T-helper 2 cell (primary cell): ENCODE data around the gene CERK.
A peak's percentile ranks its signal among the peaks of the same experiment; 100 is the strongest.

Experiments used
- DNase-seq, 5 experiments: peaks; one replicate each; pipeline versions ENCODE4 v3.0.0 to v3.0.0-alpha.2; 2012 to 2022

CERK gene

DNA sequence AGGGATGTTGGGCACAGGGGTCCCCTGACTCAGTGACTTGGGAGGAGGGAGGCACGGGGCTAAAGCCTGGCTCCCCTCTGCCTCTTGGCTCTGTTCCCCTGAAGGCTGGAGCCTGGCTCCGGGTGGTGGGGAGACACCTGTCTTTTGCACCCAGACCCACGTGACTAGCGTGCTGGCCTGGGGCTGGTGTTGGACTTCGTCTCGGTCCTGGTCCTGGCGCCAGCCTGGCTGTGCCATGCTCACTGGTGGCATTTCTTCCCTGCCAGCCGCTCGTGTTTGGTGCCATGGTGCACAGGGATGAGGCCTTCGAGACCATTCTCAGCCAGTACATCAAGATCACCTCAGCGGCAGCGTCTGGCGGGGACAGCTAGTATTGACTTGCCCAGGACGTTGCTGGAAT lies 61.2 kb downstream of the CERK start:
- no peak for DNase-seq

DNA sequence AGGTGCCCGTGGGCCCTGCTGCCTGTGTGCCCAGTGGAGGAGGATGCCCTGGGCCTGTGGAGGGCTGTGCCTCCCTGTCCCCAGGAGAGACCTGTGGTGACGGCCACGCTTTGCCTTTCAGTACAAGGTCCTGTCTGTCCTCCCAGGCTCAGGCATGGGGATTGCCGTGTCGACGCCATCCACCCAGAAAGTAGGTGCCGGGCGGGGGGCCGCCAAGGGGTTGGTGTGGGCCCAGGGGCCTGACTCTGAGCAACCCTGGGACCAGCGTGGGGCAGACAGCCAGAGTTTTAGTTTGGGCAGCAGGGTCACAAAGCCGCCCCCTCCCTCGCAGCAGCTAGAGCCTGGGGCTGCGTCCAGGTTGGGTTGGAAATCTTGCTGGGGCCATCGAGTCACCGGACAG lies 61.6 kb downstream of the CERK start:
- no peak for DNase-seq

DNA sequence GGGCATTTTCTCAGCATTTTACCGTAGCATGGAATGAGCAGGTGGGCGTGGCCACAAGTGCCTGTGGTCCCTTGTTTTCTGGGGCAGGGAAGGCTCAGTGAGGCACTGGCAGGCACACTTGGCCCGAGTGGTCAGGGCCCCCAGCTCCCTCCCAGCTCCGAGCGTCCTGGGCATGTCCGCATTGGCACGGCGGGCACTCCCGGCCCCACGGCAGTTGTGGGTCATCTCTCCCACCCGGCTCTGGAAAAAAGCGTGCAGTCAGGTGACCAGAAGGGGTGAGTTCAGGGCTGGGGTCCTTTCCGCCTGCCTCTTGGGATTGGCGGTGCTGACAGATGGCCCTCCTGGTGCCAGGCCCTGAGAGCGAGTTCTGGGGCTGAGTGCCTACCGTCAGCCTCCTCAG lies 62.1 kb downstream of the CERK start:
- DNase-seq = no peak

DNA sequence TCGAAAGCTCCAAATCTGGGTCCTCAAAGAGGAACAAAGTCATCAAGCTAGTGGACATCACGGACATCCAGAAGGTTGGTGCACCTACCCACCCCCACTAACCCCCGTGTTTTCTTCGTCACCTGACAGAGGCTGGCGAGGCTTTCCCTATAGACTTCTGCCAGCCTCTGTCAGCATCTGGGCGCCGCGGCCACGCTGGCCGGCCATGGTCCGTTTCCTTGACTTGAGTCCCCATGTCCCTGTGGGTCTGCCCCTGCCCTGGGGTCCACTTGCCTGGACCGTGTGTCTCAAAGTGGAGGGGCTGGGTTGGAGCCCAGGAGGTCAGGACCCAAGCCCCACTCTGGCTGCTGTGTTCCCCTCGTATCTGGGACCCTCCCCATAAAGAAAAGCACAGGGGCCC lies 62.6 kb downstream of the CERK start:
- DNase-seq = no peak

DNA sequence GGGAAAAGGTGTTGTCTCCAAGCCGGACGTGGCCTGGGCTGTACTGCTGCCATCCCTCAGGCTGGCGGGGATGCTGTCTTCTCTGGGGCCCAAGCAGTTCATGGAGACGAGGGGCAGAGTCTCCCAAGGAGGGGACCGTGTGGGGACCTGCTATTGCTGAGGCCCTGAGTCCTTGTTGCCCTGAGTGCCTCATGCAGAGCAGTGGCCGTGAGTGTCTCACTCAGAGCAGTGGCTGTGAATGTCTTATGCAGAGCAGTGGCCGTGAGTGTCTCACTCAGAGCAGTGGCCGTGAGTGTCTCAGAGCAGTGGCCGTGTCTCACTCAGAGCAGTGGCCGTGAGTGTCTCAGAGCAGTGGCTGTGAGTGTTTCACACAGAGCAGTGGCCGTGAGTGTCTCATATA lies 63.1 kb downstream of the CERK start:
- DNase-seq = peak in 1 of 5 experiments; percentile 27

DNA sequence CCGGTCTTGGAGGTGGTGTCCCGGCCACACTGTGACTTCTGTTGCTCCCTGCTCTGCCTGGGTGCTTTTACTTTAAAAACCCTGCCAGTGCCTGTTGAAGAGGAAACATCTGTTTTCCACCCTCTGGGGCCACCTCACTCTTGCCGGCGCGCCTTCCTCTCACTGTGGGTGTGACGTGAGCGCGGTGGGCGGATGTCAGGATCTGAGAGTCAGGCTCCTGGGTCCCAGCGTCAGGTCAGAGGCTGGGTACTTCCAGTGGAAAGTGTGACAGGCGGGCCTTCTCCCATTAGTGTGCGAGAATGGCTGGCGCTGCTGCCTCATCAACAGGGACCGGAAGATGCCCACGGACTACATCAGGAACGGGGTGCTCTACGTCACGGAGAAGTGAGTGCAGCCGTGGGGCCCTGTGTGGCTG lies 63.7 kb downstream of the CERK start:
- DNase-seq = peak; percentile 51 to 88 (median 80)

DNA sequence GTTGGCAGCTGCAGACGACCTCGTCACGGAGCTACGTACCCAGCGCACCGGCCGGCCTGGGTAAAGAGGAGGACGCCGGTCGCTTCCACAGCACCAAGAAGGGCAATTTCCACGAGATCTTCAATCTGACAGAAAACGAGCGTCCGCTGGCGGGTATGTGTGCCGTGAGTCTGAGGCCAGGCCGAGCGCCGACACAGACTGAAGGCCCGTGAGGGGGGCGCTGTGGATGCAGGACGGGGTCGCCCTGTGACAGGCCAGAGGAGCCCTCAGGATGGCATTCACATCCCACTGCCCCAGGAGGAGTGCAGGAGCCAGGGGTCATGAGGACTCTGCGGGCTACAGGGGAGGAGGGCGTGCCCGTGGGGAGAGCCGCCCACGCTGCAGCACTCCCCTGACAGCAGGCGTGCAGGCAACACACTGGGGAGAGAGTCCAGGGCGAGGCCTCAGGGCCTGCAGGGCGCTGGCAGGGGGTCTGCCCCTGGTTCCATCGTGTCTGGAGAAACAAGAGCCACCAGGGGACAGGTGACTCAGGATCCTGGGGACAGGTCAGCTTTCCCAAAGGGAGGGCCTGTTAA lies 64.3 kb downstream of the CERK start:
- DNase-seq = peak in 1 of 5 experiments; percentile 43

DNA sequence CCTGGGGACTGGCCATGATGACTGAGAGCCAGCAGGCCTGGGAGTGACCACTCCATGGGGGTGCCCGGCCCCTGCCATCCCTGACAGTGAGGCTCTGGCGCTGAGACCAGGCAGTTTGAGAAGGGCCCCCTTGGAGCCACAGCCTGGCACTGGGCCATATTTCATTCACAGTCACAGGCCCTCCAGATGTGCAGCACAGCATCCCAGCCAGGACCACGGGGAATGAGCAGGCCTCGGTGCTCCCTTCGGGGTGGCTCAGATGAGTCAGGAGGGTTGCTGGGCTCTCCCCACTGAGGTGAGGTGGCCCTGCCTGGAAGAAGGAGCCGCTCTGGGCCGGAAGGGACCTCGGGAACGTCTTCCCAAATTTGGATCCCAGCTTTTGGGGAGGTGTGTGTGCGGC lies 64.8 kb downstream of the CERK start:
- DNase-seq = no peak

DNA sequence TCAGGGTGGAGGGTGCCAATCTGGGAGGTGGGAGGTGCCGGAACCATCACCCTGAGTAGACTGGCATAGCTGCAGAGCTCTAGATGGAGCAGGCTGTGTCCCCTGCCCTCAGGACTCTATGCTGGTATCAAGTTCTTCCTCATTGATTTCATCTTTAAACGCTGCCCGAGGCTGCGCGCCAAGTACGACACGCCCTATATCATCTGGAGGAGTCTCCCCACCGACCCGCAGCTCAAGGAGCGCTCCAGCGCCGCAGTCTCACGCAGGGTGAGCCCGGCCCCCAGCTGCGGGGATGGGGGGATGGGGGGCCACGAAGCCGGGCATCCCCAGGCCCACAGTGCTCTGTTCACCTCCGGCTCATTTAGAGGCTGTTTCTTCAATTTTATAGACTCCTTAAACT lies 65.3 kb downstream of the CERK start:
- no peak for DNase-seq

DNA sequence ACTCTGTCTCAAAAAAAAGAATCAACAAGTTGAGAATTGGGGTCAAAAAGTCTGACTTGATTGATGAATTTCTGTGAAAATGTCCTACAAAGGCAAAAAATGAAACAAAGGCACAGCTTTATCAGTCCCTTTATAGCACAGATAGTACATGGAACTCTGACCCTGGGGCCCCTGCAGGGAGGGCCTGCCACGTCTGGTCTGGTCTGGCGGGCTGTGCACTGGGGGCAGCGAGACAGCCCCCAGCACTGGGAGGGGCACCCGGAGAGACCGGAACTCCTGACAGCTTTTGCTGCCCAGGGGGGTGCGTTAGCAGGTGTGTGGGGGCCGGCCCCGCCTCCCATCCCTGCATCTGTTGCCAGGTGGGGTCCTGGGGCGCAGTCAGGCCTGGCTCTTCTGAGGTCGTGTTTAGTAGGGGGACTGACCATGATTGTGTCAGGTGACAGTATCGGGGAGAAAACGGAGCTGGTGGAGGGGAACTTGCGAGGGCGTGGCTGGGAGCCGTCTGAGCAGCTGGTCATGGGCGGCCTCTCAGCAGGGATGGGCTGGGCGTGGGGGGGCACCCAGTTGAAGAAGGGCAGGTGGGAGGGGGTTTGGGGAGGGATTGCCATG lies 66.1 kb downstream of the CERK start:
- DNase-seq = no peak

DNA sequence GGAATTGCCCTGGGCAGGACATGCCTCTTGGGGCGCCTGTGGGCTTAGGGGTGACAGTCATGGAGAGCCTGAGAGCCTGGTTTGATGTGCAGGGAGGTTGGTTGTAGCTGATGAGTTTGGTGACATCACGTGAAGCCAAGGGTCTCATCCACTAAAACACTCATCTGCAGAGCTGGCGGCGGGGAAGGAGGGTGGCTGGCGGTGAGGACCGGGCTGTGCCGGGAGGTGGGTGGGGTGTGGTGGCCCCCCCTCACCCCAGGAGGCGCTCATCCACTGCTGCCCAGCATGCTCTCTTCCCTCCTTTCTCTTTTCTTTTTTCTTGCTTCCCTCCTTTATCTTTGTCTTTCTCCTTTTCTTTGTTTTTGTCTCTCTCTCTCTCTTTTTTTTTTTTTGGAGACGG lies 68.9 kb downstream of the CERK start:
- DNase-seq = no peak

DNA sequence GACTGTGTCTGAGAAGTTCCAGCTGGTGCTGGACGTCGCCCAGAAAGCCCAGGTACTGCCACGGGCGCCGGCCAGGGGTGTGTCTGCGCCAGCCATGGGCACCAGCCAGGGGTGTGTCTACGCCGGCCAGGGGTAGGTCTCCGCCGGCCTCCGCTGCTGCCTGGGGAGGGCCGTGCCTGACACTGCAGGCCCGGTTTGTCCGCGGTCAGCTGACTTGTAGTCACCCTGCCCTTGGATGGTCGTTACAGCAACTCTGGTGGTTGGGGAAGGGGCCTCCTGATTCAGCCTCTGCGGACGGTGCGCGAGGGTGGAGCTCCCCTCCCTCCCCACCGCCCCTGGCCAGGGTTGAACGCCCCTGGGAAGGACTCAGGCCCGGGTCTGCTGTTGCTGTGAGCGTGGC lies 69.9 kb downstream of the CERK start:
- DNase-seq = no peak

DNA sequence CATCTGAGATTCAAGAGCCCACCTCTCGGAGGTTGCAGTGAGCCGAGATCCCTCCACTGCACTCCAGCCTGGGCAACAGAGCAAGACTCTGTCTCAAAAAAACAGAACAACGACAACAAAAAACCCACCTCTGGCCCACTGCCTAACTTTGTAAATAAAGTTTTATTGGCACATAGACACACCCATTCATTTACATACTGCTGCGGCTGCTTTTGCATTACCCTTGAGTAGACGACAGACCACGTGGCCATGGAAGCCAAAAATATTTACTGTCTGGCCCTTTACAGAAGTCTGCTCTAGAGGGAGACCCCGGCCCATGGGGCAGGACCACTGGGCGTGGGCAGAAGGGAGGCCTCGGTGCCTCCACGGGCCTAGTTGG lies 70.8 kb downstream of the CERK start:
- no peak for DNase-seq

DNA sequence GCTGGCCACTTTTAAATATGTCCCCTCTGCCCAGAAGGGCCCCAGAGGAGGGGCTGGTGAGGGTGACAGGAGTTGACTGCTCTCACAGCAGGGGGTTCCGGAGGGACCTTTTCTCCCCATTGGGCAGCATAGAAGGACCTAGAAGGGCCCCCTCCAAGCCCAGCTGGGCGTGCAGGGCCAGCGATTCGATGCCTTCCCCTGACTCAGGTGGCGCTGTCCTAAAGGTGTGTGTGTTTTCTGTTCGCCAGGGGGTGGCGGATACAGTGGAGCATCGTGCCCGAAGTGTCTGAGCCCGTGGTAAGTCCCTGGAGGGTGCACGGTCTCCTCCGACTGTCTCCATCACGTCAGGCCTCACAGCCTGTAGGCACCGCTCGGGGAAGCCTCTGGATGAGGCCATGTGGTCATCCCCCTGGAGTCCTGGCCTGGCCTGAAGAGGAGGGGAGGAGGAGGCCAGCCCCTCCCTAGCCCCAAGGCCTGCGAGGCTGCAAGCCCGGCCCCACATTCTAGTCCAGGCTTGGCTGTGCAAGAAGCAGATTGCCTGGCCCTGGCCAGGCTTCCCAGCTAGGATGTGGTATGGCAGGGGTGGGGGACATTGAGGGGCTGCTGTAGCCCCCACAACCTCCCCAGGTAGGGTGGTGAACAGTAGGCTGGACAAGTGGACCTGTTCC lies 71.3 kb downstream of the CERK start:
- no peak for DNase-seq

DNA sequence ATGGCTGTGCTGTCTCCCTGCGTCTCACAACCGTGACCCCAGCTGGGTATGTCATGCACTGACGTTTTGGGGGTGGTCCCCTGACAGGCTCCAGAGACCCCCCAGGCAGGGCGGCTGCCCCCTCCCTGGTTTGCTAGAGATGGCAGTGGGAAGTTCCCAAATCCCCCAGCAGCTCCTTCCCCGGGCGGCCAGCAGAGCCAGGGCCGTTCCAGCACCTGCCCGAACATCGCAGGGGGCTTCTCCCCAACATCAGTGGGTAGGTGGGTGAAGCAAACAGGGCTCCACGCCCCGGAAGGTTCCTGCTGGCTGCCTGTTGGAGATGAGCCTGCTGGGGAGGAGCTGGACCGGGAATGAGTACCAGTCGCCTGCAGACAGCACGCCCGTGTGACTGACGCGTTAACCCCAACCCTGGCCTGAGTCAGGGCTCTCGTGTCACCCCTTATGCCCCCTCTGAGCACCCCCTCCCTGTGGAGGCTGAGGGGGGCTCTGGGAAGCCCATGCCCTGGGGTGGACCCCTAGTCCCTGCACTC lies 72.2 kb downstream of the CERK start:
- DNase-seq = no peak

DNA sequence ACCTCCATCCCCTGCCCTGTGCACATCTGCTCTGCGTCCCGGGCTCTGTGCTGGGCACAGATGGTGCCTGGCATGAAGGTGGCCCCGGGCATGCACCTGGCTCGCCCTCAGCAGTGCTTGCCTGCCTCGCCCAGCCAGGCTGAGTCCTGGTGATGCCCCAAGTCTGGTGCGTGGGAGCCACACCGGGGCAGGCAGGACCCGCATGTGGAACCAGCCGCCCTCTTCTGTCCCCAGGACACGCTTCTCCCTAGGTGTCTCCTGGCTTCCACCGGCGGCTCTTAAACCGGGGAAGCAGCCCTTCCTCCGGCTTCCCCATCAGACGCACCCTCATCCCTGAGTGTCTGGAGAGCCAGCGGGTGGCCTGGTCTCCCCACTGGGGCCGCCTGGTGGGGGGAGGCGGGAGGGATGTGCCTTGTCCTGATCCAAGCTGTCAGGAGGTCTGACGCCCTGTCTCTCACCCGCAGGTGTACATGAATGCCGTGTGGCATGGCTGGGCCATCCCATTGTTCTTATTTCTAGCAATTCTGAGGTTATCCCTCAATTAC lies 72.8 kb downstream of the CERK start:
- DNase-seq = no peak

DNA sequence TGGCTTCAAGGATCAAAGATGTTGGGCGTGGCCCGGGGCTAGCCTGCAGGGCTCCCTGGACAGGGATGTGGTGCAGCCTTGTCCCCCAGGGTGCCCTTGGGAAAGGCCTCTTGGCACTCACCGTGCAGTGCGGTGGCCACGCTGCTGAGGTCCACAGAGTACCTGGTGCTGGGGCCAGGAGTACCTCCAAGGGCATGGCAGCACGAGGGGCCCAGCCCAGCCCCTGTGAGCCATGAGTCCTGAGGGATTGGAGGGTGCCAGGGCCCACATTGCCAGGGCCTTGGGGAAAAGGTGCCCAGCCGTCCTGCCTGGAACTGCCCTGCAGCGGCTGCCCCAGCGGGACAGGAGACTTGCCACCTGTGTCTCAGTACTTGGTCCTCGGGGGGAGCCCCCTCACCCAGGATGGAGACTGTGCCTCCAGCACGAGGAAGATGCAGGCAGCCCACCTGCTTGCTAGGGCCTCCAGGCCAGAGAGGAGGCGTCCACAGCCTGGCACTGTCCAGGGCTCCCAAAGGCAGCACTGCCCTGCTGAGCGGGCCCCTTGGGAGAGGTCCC lies 73.7 kb downstream of the CERK start:
- DNase-seq = no peak

DNA sequence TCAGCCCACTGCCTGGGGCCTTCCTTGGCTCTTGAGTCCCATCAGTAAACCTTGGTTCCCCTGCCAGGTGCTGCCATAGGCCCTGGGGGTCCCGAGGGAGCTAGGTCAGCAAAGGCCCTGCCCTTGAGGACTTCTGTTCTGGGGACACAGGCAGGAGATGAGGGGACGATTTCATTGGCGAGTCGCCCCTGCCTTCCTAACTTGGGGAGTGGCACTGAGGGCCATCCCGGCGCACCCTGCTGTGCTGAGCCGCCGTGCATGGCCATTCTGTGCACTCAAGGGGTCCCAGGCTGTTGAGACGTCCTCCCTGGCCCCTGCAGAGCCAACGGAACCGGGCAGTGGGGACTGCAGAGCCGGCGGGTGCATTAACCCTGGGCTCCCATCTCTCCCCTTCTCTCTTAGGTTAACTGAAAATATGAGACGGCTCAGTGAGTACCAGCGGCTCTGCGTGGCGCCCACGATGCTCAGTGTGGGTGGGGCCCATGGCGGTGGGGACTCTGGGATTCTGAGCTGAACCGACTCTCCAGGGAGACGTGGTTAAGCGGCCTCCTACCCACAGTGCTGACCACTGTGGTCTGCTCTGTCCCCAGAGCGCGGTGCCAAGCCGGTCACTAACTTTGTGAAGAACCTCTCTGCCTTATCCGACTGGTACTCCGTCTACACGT lies 74.5 kb downstream of the CERK start:
- no peak for DNase-seq

DNA sequence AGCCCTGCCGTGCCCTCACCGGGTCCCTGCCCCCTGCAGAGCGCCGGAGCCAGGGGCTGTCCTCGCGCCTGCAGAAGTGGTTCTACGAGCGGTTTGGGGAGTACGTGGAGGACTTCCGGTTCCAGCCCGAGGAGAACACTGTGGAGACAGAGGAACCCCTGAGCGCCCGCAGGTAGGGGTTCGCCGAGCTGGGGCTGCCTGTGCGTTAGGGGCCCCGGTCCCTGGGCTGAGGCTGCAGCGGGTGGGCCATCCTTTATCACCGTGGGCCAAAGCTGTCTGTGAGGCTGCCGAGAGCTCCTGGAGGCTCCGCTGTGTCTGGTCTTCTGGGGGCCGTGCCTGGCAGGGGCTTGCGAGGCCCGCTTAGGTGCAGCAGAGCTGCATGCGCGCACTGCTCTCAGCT lies 75.1 kb downstream of the CERK start:
- DNase-seq = no peak

DNA sequence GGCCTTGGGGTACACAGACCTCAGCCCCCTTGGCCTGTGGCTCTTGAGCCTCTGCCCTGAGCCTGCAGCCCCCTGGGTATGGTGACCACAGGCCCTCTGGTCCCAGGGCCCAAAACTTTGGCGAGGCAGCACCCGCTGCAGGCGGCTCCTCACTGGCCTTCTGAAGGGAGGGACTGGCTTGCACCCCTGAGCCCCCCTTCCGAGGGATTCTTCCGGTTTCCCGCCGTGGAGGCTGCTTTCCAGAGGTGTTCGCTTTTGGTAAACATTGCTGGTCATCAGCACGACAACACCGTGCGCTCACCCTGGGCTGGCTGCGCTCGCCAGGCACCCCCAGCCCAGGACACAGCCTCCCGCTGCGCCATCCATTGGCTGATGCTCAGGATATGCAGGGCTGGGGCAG lies 75.8 kb downstream of the CERK start:
- DNase-seq = no peak

DNA sequence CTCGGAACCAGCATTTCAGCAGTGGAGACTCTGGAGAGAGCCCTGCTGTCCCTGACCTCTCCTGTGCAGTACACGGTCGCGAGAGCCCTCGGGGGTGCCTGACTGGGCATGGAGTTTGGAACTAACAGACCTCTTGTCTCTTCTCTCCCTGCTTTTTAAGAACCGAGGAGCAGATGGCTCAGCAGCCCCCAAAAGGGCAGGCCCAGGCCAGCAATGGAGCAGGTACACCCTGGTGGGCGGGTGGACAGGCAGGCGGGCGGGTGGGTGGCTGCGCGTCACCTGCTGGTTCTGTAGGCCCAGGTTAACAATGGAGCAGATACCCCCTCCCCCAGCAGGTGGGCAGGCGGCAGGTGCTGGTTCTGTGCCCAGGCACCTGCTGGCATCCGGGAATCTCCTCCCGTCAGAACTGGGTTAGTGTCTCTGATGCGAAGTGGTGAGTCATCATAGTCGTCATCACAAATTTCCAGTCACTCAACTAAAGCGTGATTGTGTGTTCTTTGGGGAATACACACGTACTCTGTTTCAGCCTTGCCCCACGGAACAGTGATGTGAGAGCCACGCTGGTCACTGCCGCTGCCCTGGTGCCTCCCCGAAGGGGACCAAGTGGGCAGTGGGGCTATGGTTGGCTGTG lies 76.7 kb downstream of the CERK start:
- peak in 3 of 5 experiments; percentile 23 to 46 (median 27) for DNase-seq

DNA sequence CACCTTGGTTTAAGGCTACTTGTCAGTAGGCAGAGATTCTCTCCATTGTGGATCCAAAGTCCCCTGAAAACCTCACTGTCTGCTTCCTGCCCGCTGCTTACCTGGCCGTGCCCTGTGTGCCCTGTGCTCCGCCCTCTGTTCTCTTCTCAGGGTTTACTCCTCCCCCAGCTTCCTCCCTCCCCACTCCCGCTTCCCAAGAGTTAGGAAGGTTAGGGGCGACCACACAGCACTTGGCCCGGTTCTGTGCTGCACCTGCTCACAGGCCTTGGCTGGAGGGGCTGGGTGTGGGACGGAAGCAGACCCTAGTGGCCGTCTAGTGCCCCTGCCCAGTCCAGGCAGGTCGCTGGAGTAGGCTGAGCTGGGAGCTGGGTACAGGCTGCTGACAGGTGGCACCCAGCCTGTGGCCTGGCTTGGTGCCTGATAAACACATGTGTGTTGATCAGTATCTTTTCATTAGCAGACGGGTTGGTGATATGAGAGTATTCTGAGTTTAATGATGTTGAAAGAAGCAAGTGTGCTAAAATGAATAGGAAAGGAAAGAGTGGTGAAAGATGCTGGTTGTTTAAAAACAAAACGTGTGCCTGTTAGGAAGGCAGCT lies 77.3 kb downstream of the CERK start:
- DNase-seq = peak in 2 of 5 experiments; percentile 13 to 46
